Brain microvascular endothelial cell (primary cell): ENCODE data around the gene XRCC5.

ENCODE experiments used
- DNase-seq: peaks from one replicate; pipeline ENCODE4 v3.0.0-alpha.2; 2020
- H3K27ac ChIP-seq: fragments of 250-450 bp; sonication (Bioruptor Pico); 2 replicates; pipeline ENCODE4 v1.5.1; 2020; ENCODE audit warnings: mild to moderate bottlenecking, moderate library complexity
- H3K27me3 ChIP-seq: fragments of 250-450 bp; sonication (Bioruptor Pico); replicated peaks from 2 replicates; pipeline ENCODE4 v1.5.1; 2020; ENCODE audit warnings: mild to moderate bottlenecking
- H3K36me3 ChIP-seq: fragments of 250-450 bp; sonication (Bioruptor Pico); replicated peaks from 2 replicates; pipeline ENCODE4 v1.5.1; 2020; ENCODE audit warnings: mild to moderate bottlenecking
- H3K4me3 ChIP-seq: 2 replicates; pipeline ENCODE4 v1.5.1; 2011; ENCODE audit warnings: low read depth, mild to moderate bottlenecking, control low read depth, low read length, moderate library complexity
- in situ Hi-C: cut with HindIII; loops from 2 replicates; pipeline ENCODE4 v1.10.0; 2017; ENCODE audit warnings: low sequenced_read_pairs, low pct_ligation_motif_present
- TF ChIP-seq, protein P1 (sequence below): IDR thresholded peaks from 2 replicates; pipeline ENCODE4 v1.5.1; 2011; ENCODE audit warnings: low read depth, mild to moderate bottlenecking, moderate library complexity, low read length, control low read depth, inconsistent platforms; ENCODE audit errors: missing control alignments

The XRCC5 gene

DNA sequence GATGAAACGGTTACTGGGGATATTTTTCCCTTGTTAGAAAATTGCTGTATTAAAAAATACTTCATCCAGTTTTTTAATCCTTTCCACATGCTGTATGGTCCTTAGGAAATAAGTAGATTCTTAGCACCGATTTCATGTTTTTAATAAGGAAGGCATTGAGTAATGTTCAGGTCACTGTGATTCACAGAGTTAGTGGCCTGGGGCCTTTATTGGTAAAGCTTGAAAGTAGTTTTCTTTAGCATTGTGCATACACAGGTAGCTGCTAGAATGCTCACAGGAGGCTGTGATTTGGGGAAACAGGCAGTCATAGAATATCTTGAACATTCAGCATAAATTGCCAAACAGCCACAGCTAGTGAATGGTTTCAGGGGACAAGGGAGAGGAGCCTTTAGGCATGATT, 79.8 kb downstream of the XRCC5 start:
- in situ Hi-C loops, result no loop called here
- TF ChIP-seq, protein P1, sequence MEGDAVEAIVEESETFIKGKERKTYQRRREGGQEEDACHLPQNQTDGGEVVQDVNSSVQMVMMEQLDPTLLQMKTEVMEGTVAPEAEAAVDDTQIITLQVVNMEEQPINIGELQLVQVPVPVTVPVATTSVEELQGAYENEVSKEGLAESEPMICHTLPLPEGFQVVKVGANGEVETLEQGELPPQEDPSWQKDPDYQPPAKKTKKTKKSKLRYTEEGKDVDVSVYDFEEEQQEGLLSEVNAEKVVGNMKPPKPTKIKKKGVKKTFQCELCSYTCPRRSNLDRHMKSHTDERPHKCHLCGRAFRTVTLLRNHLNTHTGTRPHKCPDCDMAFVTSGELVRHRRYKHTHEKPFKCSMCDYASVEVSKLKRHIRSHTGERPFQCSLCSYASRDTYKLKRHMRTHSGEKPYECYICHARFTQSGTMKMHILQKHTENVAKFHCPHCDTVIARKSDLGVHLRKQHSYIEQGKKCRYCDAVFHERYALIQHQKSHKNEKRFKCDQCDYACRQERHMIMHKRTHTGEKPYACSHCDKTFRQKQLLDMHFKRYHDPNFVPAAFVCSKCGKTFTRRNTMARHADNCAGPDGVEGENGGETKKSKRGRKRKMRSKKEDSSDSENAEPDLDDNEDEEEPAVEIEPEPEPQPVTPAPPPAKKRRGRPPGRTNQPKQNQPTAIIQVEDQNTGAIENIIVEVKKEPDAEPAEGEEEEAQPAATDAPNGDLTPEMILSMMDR, result no peak
- Histone ChIP-seq H3K4me3 (no peak overlapping the region), H3K27ac (no peak overlapping the region), H3K36me3 (peaks cover 6% of the 10 kb centered on the region), H3K27me3 (no peaks in the 10 kb centered on the region)
- DNase-seq, result no peak

DNA sequence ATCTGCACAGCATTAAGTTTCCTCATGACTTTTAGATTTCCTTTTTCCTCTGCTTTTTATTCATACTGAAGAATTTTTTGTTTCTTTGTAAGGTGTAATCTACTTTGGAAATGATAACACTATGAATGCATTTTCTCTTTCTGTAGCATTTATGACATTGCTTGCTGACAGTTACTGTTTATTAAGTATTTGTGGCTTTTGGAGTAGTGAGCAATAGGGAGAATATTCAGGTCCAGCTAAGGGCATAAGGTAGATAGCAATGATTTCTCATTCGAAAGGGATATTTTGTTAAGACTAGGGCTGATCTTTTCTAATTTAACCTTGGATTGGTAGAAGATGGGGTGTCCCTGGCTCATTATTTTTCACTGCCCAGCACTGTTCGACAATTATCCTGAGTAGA, 80.3 kb downstream of the XRCC5 start:
- TF ChIP-seq, protein P1, result no peak
- Histone ChIP-seq H3K4me3 (no peak overlapping the region), H3K27me3 (no peaks in the 10 kb centered on the region), H3K27ac (no peak overlapping the region), H3K36me3 (peaks cover 6% of the 10 kb centered on the region)
- in situ Hi-C loops, result no loop called here
- DNase-seq, result no peak

DNA sequence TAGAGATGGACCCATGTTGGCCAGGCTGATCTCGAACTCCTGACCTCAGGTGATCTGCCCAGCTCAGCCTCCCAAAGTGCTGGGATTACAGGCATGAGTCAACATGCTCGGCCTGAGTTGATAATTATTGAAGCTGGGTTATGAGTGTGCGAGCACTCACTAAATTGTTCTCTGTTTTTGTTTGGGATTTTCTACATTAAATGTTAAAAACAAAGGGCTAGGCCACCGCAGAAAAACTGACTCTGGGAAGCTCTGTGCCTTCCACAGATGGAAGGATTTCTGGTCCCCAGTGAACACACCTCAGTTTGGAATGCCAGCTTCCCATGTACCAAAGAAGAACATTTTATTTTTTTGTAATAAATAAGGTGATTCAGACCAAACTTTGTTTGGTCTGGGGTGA, 83.0 kb downstream of the XRCC5 start:
- H3K4me3 ChIP-seq, result no peak overlapping the region
- DNase-seq, result no peak
- H3K27ac ChIP-seq, result no peak overlapping the region
- TF ChIP-seq, protein P1, result no peak
- no peaks in the 10 kb centered on the region for H3K27me3 ChIP-seq
- H3K36me3 ChIP-seq, result peaks cover 16% of the 10 kb centered on the region
- in situ Hi-C loops, result no loop called here

DNA sequence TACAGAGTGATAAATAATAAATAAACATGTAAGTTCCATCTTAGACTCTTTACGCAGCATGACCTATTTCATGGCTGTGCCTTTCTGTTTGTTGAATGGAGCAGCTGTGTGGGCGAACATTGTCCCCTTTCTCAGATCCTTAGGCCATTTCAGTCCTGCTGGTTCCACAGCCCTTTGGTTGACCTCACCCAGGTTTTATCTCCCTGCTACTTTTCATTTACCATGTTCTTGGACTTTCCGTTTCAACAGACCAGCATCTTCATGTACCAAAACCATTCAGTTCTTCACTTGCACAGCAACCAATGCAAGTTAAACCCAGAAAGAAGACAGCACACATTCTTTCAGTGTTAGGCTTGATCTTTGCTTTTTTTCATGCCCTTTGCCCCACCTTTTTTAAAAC, 83.8 kb downstream of the XRCC5 start:
- Histone ChIP-seq H3K4me3 (no peak overlapping the region), H3K27ac (no peak overlapping the region), H3K36me3 (peaks cover 22% of the 10 kb centered on the region), H3K27me3 (no peaks in the 10 kb centered on the region)
- no peak for DNase-seq
- TF ChIP-seq, protein P1, result no peak
- in situ Hi-C loops, result no loop called here

DNA sequence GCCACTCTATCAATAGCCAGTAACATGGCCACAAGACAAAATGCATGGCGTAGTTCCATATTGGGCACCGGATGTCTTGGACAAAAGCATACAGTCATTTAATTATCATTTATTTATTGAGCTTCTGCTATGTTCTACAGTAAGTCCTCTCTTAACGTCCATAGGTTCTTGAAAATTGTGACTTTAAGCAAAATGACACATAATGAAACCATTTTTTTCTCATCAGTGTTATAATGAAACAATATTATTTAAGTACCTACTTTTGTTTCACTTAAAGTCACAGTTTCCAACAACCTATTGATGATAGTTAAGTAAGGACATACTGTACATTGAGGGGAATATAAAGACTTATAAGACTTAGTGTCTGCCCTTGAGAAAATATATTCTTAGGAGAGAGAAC, 84.9 kb downstream of the XRCC5 start:
- Histone ChIP-seq H3K4me3 (no peak overlapping the region), H3K27me3 (no peaks in the 10 kb centered on the region), H3K36me3 (peaks cover 30% of the 10 kb centered on the region), H3K27ac (no peak overlapping the region)
- DNase-seq, result no peak
- in situ Hi-C loops, result no loop called here
- TF ChIP-seq, protein P1, result no peak

DNA sequence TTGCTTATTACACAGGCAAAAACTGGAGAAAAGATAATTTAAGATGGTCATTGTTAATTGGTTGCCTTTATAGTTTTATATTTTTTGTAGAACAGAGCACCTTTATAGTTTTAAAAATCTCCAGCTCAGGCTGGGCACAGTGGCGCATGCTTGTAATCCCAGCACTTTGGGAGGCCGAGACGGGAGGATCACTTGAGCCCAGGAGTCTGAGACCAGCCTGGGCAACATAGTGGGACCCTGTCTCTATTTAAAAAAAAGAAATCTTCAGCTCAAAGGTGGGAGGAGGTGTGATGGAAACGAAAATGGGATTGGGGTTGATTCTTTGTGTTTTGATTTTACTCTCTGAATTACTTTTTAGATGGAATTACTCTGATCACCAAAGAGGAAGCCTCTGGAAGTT, 85.4 kb downstream of the XRCC5 start:
- Histone ChIP-seq H3K4me3 (no peak overlapping the region), H3K27ac (no peak overlapping the region), H3K27me3 (no peaks in the 10 kb centered on the region), H3K36me3 (peaks cover 30% of the 10 kb centered on the region)
- TF ChIP-seq, protein P1, result no peak
- no peak for DNase-seq
- in situ Hi-C loops, result no loop called here
